Caki2 (cell line): ENCODE data around the gene CEMP1. TPM values are rescaled to one million over a fixed set of nuclear protein-coding genes. Genes with fewer than 3 reads are reported as not detected.

Experiments used
- DNase-seq: peaks from one replicate; pipeline ENCODE4 v3.0.0-alpha.2; 2015; ENCODE audit warnings: low read depth
- in situ Hi-C: cut with HindIII; loops from 2 replicates; pipeline ENCODE4 v1.10.0; 2016; ENCODE audit warnings: low sequenced_read_pairs, low pct_unique_long_range_greater_than_20kb, mixed read lengths
- total RNA-seq: library from RNA; depleted of rRNA; stranded (reverse); fragments of >200 nt; shearing (Covaris generic); gene quantifications from 2 replicates; pipeline ENCODE4 v1.2.3, GENCODE V29; 2014; ENCODE audit warnings: low replicate concordance; rRNA removed

Gene CEMP1
- total RNA-seq, 1 experiment from 2014 or later, result not detected

DNA sequence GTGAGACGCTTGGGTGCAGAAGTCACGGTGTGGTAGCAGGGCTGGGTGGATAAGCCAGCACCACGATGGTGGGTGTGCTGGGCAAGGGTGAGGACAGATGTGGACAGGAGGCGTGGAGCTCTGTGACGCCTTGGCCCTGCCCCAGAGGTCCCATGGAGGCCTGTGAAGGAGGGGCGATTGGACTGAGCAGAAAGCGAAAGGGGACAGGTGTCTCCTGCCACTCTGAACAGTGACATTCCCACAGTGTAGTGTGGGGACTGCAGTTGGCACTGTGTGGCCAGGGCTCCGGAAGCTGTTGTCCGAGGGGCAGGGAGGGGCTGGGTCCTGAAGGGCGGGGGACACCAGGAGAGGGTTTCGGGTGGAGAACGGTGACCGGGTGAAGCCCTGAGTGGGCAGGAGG is 49.0 kb downstream of the CEMP1 start:
- in situ Hi-C loops, result no loop called here
- no peak for DNase-seq

DNA sequence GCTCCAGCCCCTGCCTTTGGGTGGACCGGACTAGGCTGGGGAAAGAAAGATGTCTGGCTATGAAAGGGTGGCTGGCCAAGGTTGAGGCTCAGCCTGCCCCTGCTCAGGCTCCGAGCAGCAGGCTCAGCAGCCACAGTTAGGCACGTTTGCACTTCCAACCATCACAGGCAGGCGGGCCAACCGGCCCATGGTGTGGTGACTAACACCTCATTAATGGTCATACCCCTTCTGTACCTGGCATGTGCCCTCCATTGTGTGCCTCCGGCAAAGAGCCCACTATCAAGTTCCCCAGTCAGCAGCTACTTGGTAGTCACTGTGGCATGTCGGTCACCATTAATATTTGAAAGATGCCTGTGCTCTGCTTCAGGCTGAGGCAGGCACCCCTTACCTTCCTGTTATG is 49.5 kb downstream of the CEMP1 start:
- in situ Hi-C loops, result no loop called here
- DNase-seq, result no peak

DNA sequence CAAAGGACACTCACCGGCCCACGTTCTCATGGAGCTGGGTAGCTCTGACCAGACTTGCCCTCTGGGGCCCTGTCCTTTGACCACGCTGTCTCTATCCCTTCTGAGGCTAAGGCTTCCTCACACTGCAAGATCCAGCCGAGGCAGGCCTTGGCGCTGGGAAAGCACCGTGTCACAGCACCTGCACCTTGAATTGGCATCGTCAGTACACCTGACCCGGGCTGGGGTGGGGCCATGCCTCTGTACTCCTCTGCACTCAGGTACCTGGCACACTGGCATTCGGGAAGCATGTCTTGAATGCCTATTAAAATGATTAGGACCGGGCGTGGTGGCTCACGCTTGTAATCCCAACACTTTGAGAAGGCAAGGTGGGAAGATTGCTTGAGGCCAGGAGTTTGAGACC is 50.3 kb downstream of the CEMP1 start:
- in situ Hi-C loops, result no loop called here
- DNase-seq, result no peak

Other genes with a start within 250 kb of the CEMP1 start
- 18.0 and 22.4 TPM in 2 replicates for gene ABCA3, start 190.7 kb downstream of the CEMP1 start, total RNA-seq
- gene CCNF, start 102.0 kb downstream of the CEMP1 start, total RNA-seq, result 36.9 and 40.3 TPM in 2 replicates
- 37.3 and 39.9 TPM in 2 replicates for gene TEDC2, start 71.3 kb downstream of the CEMP1 start, total RNA-seq
- not detected in 2 replicates for gene NTN3, start 60.1 kb downstream of the CEMP1 start, total RNA-seq
- 6.2 and 9.5 TPM in 2 replicates for gene TBC1D24, start 56.3 kb downstream of the CEMP1 start, total RNA-seq
- gene ATP6V0C, start 17.5 kb downstream of the CEMP1 start, total RNA-seq, result 18.4 and 27.8 TPM in 2 replicates
- gene AMDHD2, start 11.0 kb downstream of the CEMP1 start, total RNA-seq, result 100 and 138 TPM in 2 replicates
- gene PDPK1, start 6.6 kb upstream of the CEMP1 start, total RNA-seq, result 10.1 and 14.7 TPM in 2 replicates
- 67.5 and 85.6 TPM in 2 replicates for gene KCTD5, start 151.1 kb upstream of the CEMP1 start, total RNA-seq
- gene PRSS27, start 188.8 kb upstream of the CEMP1 start, total RNA-seq, result 1.1 TPM in 1 of 2 replicates, not detected in the other
- 15.3 and 31.2 TPM in 2 replicates for gene SRRM2, start 221.2 kb upstream of the CEMP1 start, total RNA-seq
- 473 and 526 TPM in 2 replicates for gene ELOB, start 245.9 kb upstream of the CEMP1 start, total RNA-seq